ENCODE measurements around the gene ZMYM1.
A peak's percentile ranks its signal among the peaks of the same experiment; 100 is the strongest.
"Not testable (repeated sequence)": the region's sequence is repeated elsewhere in the genome, so short reads cannot be mapped to it uniquely, and the experiment has no call there.

ZMYM1 gene

GRCh38 chr1:35073265-35073811, 5.8 kb upstream of the ZMYM1 start:
- FAIRE-seq (no peak), DNase-seq (ENCODE audit: insufficient read length, low spot score) (no peak)

- FAIRE-seq; DNase-seq (ENCODE audit: insufficient read length, low spot score): not testable (repeated sequence)
These were observed 2.8 kb upstream of the ZMYM1 start for GRCh38 chr1:35076426-35076825.

- FAIRE-seq (no peak), DNase-seq (ENCODE audit: insufficient read length, low spot score) (no peak)
These were observed 1.1 kb downstream of the ZMYM1 start for GRCh38 chr1:35080171-35080854.

- no peak for FAIRE-seq
- DNase-seq (ENCODE audit: insufficient read length, low spot score), result peak; percentile 27
These were observed 6.2 kb downstream of the ZMYM1 start for GRCh38 chr1:35085421-35085820.

GRCh38 chr1:35097224-35097623, 18.0 kb downstream of the ZMYM1 start:
- no peak for FAIRE-seq
- DNase-seq (ENCODE audit: insufficient read length, low spot score), result no peak

- DNase-seq (ENCODE audit: insufficient read length, low spot score), result no peak
- FAIRE-seq, result no peak
These were observed 31.9 kb downstream of the ZMYM1 start for GRCh38 chr1:35111106-35111505.

- no peak for FAIRE-seq
These were observed 33.5 kb downstream of the ZMYM1 start for GRCh38 chr1:35112668-35113067.

GRCh38 chr1:35115459-35116383, 36.5 kb downstream of the ZMYM1 start:
- FAIRE-seq, result no peak

More at GRCh38 chr1:35112668-35113067, 33.5 kb downstream of the ZMYM1 start:
- no peak for DNase-seq (ENCODE audit: insufficient read length, low spot score)

GRCh38 chr1:35120458-35121133, 41.4 kb downstream of the ZMYM1 start:
- DNase-seq (ENCODE audit: insufficient read length, low spot score) (no peak), FAIRE-seq (no peak)

More at GRCh38 chr1:35115459-35116383, 36.5 kb downstream of the ZMYM1 start:
- DNase-seq (ENCODE audit: insufficient read length, low spot score), result no peak

- DNase-seq (ENCODE audit: insufficient read length, low spot score), result no peak
- FAIRE-seq, result no peak
These were observed 43.1 kb downstream of the ZMYM1 start for GRCh38 chr1:35122311-35122710.

GRCh38 chr1:35126546-35126945, 47.4 kb downstream of the ZMYM1 start:
- DNase-seq (ENCODE audit: insufficient read length, low spot score) (no peak), FAIRE-seq (no peak)

- DNase-seq (ENCODE audit: insufficient read length, low spot score) (no peak), FAIRE-seq (no peak)
These were observed 49.9 kb downstream of the ZMYM1 start for GRCh38 chr1:35129080-35129479.

- DNase-seq (ENCODE audit: insufficient read length, low spot score) (no peak), FAIRE-seq (no peak)
These were observed 57.6 kb downstream of the ZMYM1 start for GRCh38 chr1:35136780-35137179.

- not testable (repeated sequence) for FAIRE-seq
These were observed 58.4 kb downstream of the ZMYM1 start for GRCh38 chr1:35137590-35137989.

GRCh38 chr1:35142294-35142693, 63.1 kb downstream of the ZMYM1 start:
- not testable (repeated sequence) for DNase-seq (ENCODE audit: insufficient read length, low spot score); FAIRE-seq

More at GRCh38 chr1:35137590-35137989, 58.4 kb downstream of the ZMYM1 start:
- not testable (repeated sequence) for DNase-seq (ENCODE audit: insufficient read length, low spot score)

GRCh38 chr1:35142728-35143127, 63.5 kb downstream of the ZMYM1 start:
- DNase-seq (ENCODE audit: insufficient read length, low spot score); FAIRE-seq: not testable (repeated sequence)

GRCh38 chr1:35143737-35144508, 64.7 kb downstream of the ZMYM1 start:
- no peak for FAIRE-seq

GRCh38 chr1:35145892-35146549, 66.8 kb downstream of the ZMYM1 start:
- FAIRE-seq, result not testable (repeated sequence)

More at GRCh38 chr1:35143737-35144508, 64.7 kb downstream of the ZMYM1 start:
- no peak for DNase-seq (ENCODE audit: insufficient read length, low spot score)

GRCh38 chr1:35151220-35151619, 72.0 kb downstream of the ZMYM1 start:
- no peak for FAIRE-seq
- DNase-seq (ENCODE audit: insufficient read length, low spot score), result no peak

More at GRCh38 chr1:35145892-35146549, 66.8 kb downstream of the ZMYM1 start:
- DNase-seq (ENCODE audit: insufficient read length, low spot score), result not testable (repeated sequence)

Measured in HTR-8/SVneo (cell line).